Aorta (tissue), 5 donors: Measurements from ENCODE around the gene CUX1. TPM values are rescaled to one million over a fixed set of nuclear protein-coding genes. Genes with fewer than 3 reads are reported as not detected.

Experiments
- ATAC-seq: fragments of 200-7000 bp; cut with Tn5 transposase; one replicate; pipeline ENCODE4 v1.9.1; 2022; ENCODE audit warnings: moderate library complexity; ENCODE audit not compliant: low FRiP score
- DNase-seq, 2 donors: peaks; one replicate each; pipeline ENCODE4 v3.0.0-alpha.2; 2020
- H3K27ac ChIP-seq, 2 donors: one replicate each; pipeline ENCODE4 v1.5.1; 2013; ENCODE audit warnings: low read length in 2 of 2, mild to moderate bottlenecking in 2 of 2, moderate library complexity in 2 of 2, control low read depth in 1 of 2, inconsistent platforms in 1 of 2, low read depth in 1 of 2
- H3K27me3 ChIP-seq, 2 donors: one replicate each; pipeline ENCODE4 v1.6.1; 2013; ENCODE audit warnings: control low read depth in 1 of 2, low read length in 1 of 2, mild to moderate bottlenecking in 1 of 2, moderate library complexity in 1 of 2; ENCODE audit not compliant: insufficient read depth in 2 of 2, control insufficient read depth in 1 of 2
- H3K36me3 ChIP-seq, 2 donors: one replicate each; pipeline ENCODE4 v1.6.1; 2013; ENCODE audit warnings: control low read depth in 1 of 2, low read length in 1 of 2, mild to moderate bottlenecking in 1 of 2; ENCODE audit not compliant: insufficient read depth in 2 of 2, control insufficient read depth in 1 of 2
- H3K4me1 ChIP-seq, 2 donors: one replicate each; pipeline ENCODE4 v1.6.1; 2013; ENCODE audit warnings: low read length in 2 of 2, control low read depth in 1 of 2, mild to moderate bottlenecking in 1 of 2, moderate library complexity in 1 of 2; ENCODE audit not compliant: insufficient read depth in 2 of 2, control insufficient read depth in 1 of 2
- H3K4me3 ChIP-seq, 2 donors: one replicate each; pipeline ENCODE4 v1.5.1; 2013; ENCODE audit warnings: low read length in 2 of 2, control low read depth in 1 of 2, mild to moderate bottlenecking in 1 of 2
- H3K9me3 ChIP-seq: one replicate; pipeline ENCODE4 v1.6.1; 2013; ENCODE audit warnings: mild to moderate bottlenecking, low read length; ENCODE audit not compliant: control insufficient read depth
- WGBS, 2 donors: extraction: QIAGEN DNeasy Blood & Tissue Kit; methylation state at CpG; one replicate each; pipeline ENCODE4 v1.1.7; 2013; 5-methylcytosine and 5-hydroxymethylcytosine counted together
- intact Hi-C, 2 donors: fragments of 100-400 bp; cut with DNase I; formaldehyde crosslinking; loops; one replicate each; pipeline versions ENCODE4 v1.14.2 to v1.15.0; 2022
- polyA plus RNA-seq, 2 donors: library from polyadenylated mRNA; stranded (reverse); fragments of 200-250 nt; gene quantifications; one replicate each; pipeline ENCODE4 v1.2.3, GENCODE V29; 2013
- total RNA-seq, 2 donors: library from RNA; stranded (reverse); fragmentation: NEBNext Ultra II Directional; extraction: Animal tissue kit (Norgen Biotek cat#: 25700); gene quantifications; one replicate each; pipeline ENCODE4 v1.2.1, GENCODE V29; 2021
- donor health status: healthy with polysubstance abuse.
- donor health status: Bipolar disorder and iron deficiency.
- donor health status: DM: no; HTN: no; CAD: no.
- donor health status: DM: no; HTN: no; CAD: no.
- donor health status: DM: yes; HTN: yes; CAD: no.

CUX1 gene
- total and polyA plus RNA-seq, 4 donors = 51.6 to 159 (median 94.1) TPM

DNA sequence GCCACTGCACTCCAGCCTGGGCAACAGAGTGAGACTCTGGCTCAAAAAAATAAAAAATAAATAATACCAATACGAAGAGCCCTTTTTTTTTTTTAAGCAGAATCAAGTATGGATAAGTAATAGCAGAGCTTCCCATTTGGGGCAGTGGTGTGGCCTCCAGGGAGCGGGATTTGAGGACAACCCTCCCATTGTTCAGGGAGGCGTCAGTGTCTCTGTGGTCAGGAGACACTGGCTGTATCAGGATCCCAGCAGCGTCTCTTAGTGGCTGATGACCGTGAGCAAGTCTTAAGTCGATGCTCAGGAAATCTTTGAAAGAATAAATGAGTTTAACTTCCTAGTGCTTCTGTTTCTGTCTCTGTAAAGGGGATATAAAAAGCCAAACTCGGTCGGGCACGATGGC, 444.0 kb downstream of the CUX1 start:
- Histone ChIP-seq H3K27ac (no peak overlapping the region), H3K4me1 (no peaks in the 10 kb centered on the region), H3K36me3 (no peaks in the 10 kb centered on the region), H3K27me3 (no peaks in the 10 kb centered on the region), H3K9me3 (no peaks in the 10 kb centered on the region), H3K4me3 (no peak overlapping the region)
- intact Hi-C loops = no loop called here
- ATAC-seq (no peak), DNase-seq (no peak)
- 88 to 89% methylated on average over 9 of the region's 9 CpGs for WGBS, 2 donors

DNA sequence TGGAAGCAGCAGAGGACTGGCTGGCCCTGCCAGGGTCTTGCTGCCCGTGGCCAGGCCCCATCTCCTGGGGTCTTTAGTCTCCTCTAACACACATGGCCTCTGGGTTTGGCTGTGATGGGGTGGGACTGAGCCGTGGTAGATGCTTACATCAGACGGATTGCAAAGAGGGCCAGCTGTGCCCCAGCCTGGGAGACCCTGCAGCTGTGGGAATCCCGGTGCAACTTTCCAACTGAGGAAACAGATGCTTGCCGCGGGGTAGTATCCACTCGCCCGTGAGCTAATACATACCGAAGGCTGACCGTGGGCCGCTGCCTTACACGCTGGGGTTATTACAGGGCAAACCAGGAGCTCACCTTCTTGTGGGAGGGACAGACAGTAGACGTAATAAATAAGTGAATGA, 445.1 kb downstream of the CUX1 start:
- Histone ChIP-seq H3K36me3 (no peaks in the 10 kb centered on the region), H3K27ac (no peak overlapping the region), H3K9me3 (no peaks in the 10 kb centered on the region), H3K4me3 (no peak overlapping the region), H3K27me3 (no peaks in the 10 kb centered on the region), H3K4me1 (no peaks in the 10 kb centered on the region)
- intact Hi-C loops = no loop called here
- 92 to 94% methylated on average over 13 of the region's 13 CpGs for WGBS, 2 donors
- DNase-seq (no peak), ATAC-seq (no peak)

DNA sequence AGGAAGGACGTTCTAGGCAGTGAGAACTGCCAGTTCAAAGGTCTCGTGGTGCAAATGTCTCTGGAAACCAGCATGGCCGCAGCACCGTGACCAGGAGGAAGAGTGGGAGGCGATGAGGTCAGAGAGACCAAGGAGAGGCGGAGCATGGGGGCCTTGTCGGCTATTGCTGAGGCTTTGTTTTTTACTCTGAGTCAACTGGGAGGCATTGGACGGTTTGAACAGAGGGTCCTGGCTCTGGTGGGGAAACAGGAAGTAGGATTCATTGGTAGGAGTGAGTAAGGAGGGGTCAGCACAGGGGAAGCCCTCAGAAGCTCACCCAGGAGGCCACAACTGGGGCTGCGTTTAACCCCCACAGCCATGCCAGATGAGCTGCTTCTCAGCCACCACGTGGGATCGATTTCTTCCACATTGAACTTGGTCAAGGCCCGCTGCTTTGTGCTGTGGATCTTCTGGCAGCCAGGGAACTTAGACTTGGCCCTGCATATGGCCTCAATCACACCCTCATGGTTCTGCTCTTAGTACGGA, 447.0 kb downstream of the CUX1 start:
- Histone ChIP-seq H3K27me3 (no peaks in the 10 kb centered on the region), H3K9me3 (no peaks in the 10 kb centered on the region), H3K4me1 (no peaks in the 10 kb centered on the region), H3K27ac (no peak overlapping the region), H3K4me3 (no peak overlapping the region), H3K36me3 (no peaks in the 10 kb centered on the region)
- intact Hi-C loops = no loop called here
- ATAC-seq = no peak
- no peak for DNase-seq
- 80 to 83% methylated on average over 13 of the region's 13 CpGs for WGBS, 2 donors

DNA sequence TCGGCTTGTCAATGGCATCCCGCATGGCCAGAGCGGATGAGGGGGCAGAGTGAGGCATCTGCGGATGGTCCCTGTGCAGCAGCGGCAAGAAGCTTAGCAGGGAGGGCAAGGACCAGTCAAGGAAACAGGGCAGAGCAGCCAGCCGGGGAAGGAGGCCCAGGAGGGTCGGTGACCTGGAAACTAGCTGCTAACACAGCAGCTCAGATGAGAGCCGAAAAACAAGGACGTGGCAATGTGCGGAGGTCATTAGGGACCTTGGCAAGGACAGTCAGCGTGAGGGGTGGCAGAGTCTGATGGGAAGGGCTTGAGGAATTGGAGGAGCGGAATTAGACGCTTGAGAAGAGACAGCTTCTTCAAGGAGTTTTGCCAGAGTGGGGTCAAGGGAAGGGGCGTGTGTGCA, 449.1 kb downstream of the CUX1 start:
- DNase-seq (no peak), ATAC-seq (no peak)
- no peaks in the 10 kb centered on the region for H3K4me1 ChIP-seq
- WGBS, 2 donors = 84 to 85% methylated on average over 14 of the region's 14 CpGs
- no peaks in the 10 kb centered on the region for H3K36me3 ChIP-seq
- no peaks in the 10 kb centered on the region for H3K9me3 ChIP-seq
- H3K4me3 ChIP-seq = no peak overlapping the region
- intact Hi-C loops = no loop called here
- H3K27me3 ChIP-seq = no peaks in the 10 kb centered on the region
- H3K27ac ChIP-seq = no peak overlapping the region

DNA sequence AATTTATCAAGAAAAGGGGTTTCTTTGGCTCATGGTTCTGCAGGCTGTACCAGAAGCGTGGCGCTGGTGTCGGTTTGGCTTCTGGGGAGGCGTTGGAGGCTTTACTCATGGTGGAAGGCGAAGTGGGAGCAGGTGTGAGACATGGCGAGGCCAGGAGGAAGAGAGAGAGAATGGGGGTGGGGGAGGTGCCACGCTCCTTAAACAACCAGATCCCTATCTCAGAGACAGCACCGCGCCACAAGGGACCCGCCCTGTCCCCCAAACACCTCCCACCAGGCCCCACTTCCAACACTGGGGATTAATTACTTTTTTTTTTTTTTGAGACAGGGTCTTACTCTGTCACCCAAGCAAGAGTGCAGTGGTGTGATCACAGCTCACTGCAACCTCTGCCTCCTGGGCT, 451.2 kb downstream of the CUX1 start:
- no peaks in the 10 kb centered on the region for H3K4me1 ChIP-seq
- H3K27me3 ChIP-seq = no peaks in the 10 kb centered on the region
- no peak for DNase-seq
- intact Hi-C loops = no loop called here
- H3K36me3 ChIP-seq = no peaks in the 10 kb centered on the region
- WGBS, 2 donors = 93 to 98% methylated on average over 10 of the region's 10 CpGs
- no peak overlapping the region for H3K27ac ChIP-seq
- no peaks in the 10 kb centered on the region for H3K9me3 ChIP-seq
- no peak overlapping the region for H3K4me3 ChIP-seq
- ATAC-seq = no peak

DNA sequence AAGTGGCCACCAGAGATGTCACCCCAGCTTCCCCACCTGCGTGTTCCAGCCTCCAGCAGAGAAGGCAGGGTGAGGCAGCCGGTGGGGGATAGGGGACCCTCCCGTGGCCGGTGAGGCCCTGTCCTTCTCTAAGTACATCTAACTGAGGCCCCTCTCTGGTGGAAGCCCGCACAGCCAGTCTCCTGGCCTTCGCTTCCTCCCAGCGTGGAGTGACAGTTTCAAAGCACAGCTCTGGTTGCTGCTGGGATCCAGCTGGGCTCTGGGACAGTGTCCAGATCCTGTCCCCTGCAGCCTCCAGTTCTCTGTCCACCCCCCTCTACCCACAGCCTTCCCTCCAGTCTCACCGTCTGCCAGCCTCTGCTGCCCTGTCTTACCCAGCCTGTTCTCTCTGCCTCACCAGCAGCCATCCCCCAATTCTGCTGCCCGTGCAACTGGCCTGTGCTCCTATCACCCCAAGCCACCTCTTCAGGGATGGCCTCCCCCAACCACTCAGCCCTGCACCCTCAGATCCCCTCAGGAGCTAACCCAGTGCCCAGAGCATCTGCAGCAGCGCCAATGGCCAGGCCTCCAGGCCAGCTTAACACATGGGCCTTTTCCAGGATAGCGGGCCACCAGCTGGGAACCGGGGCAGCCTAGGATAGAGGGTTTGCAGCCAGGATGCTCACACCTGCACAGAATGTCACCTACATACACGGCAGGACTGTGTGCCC, 452.9 kb downstream of the CUX1 start:
- 78 to 79% methylated on average over 13 of the region's 13 CpGs for WGBS, 2 donors

DNA sequence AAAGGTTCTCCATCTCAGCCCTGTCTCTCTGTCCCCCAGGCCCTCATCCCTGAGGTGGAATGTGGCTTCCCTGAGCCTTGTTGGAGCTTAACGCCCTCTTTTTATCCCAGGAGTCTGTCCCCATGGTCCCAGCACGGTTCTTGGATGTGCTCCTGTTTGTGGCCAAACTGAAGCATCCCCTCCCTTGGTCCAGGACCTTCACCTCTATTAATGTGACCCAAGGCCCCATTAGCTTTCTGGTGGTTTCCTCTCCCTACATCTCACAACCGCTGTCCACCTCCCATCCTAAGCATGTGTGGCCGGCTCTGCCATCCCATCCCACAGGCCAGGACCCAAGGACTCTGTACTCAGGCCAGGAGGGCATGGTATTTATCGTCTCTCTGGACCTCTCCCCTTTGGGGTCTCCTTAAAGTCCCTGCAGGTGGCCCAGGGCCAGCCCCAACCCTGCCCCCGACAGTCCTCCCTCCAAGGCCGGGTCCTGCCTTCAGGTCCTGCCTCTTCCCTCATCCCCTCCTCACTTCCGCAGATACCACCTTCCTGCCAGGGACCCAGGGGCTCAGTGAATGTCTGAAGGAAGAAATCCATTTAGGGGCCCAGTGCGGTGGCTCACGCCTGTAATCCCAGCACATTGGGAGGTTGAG, 453.9 kb downstream of the CUX1 start:
- intact Hi-C loops = loop anchor here (5.0 to 10.0 kb wide), 4 partner anchors 584 to 904 kb away; no protein-coding TSS in a partner anchor
- H3K4me1 ChIP-seq = no peaks in the 10 kb centered on the region
- no peaks in the 10 kb centered on the region for H3K36me3 ChIP-seq
- H3K27ac ChIP-seq = no peak overlapping the region
- DNase-seq (no peak), ATAC-seq (no peak)
- no peaks in the 10 kb centered on the region for H3K27me3 ChIP-seq
- no peak overlapping the region for H3K4me3 ChIP-seq
- no peaks in the 10 kb centered on the region for H3K9me3 ChIP-seq
- WGBS, 2 donors = 96% methylated on average over 10 of the region's 10 CpGs

More for the DNA sequence above, 452.9 kb downstream of the CUX1 start:
- Histone ChIP-seq H3K4me3 (no peak overlapping the region), H3K9me3 (no peaks in the 10 kb centered on the region), H3K36me3 (no peaks in the 10 kb centered on the region), H3K27me3 (no peaks in the 10 kb centered on the region), H3K4me1 (no peaks in the 10 kb centered on the region), H3K27ac (no peak overlapping the region)
- DNase-seq (no peak), ATAC-seq (no peak)
- intact Hi-C loops = loop anchor here (5.0 to 10.0 kb wide), 4 partner anchors 583 to 903 kb away; no protein-coding TSS in a partner anchor

DNA sequence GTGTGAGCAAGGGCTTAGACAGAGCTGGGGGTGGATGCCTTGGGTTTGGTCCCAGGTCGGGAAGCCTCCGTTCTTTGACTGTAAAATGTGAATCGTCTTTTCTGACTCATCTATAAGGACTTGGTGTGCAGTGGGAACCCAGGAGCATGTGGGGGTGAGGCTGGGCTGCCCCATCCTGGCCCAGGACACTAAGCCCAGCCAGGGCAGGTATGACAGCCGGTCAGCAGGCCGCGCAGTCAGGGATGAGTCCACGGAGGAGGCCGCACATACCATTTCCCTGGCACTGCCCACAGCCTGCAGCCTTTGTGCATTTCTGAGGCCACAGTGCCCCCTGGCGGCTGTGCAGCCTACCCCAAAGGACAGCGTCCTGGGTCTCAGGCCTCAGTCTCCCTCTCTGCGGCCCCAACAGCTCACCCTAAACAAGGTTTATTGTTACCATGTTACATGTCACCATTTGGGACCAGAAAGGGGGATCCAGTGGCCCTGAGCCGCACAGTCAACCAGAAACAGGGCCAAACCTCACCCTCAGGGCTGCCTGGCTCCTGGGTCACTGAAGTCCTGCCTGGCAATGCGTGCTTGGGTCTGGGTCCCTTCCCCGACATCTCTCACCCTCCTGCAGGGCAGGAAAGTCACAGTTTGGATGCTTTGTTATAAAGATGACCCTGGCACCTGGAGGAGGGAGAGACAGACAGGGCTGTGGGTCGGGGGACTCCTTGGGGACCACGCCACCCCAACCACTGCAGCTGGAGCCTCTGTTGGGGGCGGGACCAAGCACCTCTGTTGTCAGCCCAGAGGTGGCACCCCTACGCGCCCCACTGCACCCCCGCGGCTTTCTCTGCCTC, 454.9 kb downstream of the CUX1 start:
- Histone ChIP-seq H3K9me3 (no peaks in the 10 kb centered on the region), H3K36me3 (no peaks in the 10 kb centered on the region), H3K27ac (no peak overlapping the region), H3K4me3 (no peak overlapping the region), H3K4me1 (no peaks in the 10 kb centered on the region), H3K27me3 (no peaks in the 10 kb centered on the region)
- WGBS, 2 donors = 43 to 47% methylated on average over 21 of the region's 21 CpGs
- peak; percentile 84 for ATAC-seq
- intact Hi-C loops = loop anchor here (1.0 to 10.0 kb wide), 7 partner anchors 583 to 905 kb away; no protein-coding TSS in a partner anchor
- peak; percentile 87 to 94 for DNase-seq
